HFFc6 (cell line): ENCODE data around the gene DPP6. TPM values are rescaled to one million over a fixed set of nuclear protein-coding genes. Genes with fewer than 3 reads are reported as not detected.

Experiments
- DNase-seq: peaks from one replicate; pipeline ENCODE4 v3.0.0-alpha.2; 2018
- H3K27ac Mint-ChIP-seq: 2 replicates; pipeline ENCODE4 v1.8.0; 2020; ENCODE audit warnings: mild to moderate bottlenecking, mixed read lengths
- H3K27me3 Mint-ChIP-seq: 2 replicates; pipeline ENCODE4 v1.8.0; 2021; ENCODE audit warnings: mild to moderate bottlenecking, moderate library complexity, mixed read lengths; ENCODE audit not compliant: insufficient read depth
- H3K36me3 Mint-ChIP-seq: 2 replicates; pipeline ENCODE4 v1.8.0; 2021; ENCODE audit warnings: low read depth, mixed read lengths
- H3K4me1 Mint-ChIP-seq: 2 replicates; pipeline ENCODE4 v1.8.0; 2020; ENCODE audit warnings: low read depth, mixed read lengths
- H3K4me3 Mint-ChIP-seq: 2 replicates; pipeline ENCODE4 v1.8.0; 2020; ENCODE audit warnings: mild to moderate bottlenecking, moderate library complexity, mixed read lengths
- H3K9me3 Mint-ChIP-seq: 2 replicates; pipeline ENCODE4 v1.8.0; 2020; ENCODE audit warnings: mild to moderate bottlenecking, mixed read lengths
- CTCF ChIP-seq: fragments of 200-600 bp; sonication (generic); IDR thresholded peaks from 2 replicates; pipeline ENCODE4 v1.5.0; 2021; ENCODE audit warnings: antibody characterized with exemption, mild to moderate bottlenecking
- total RNA-seq, 6 experiments: library from RNA; stranded (reverse); fragmentation: NEBNext Ultra II Directional; extraction: Animal tissue kit (Norgen Biotek cat#: 25700); gene quantifications; 2 replicates in 1 of 6; 3 replicates in 5 of 6; pipeline ENCODE4 v1.2.3, GENCODE V29; 2021

DPP6 gene
- total RNA-seq, 6 experiments from 2014 or later: not detected

- Mint-ChIP-seq H3K4me1 (no peaks in the 10 kb centered on the region), H3K9me3 (peaks cover 61% of the 10 kb centered on the region), H3K4me3 (no peak overlapping the region), H3K36me3 (no peaks in the 10 kb centered on the region), H3K27ac (no peak overlapping the region), H3K27me3 (no peaks in the 10 kb centered on the region; the same call in 1 of the 2 replicates)
- TF ChIP-seq CTCF: no peak
- no peak for DNase-seq
Measured at GRCh38 chr7:154686305-154686704, 634.1 kb downstream of the DPP6 start.

- Mint-ChIP-seq H3K4me3 (no peak overlapping the region), H3K36me3 (no peaks in the 10 kb centered on the region), H3K9me3 (peaks cover 56% of the 10 kb centered on the region), H3K27ac (no peak overlapping the region), H3K27me3 (no peaks in the 10 kb centered on the region; the same call in 1 of the 2 replicates), H3K4me1 (no peaks in the 10 kb centered on the region)
- no peak for TF ChIP-seq CTCF
- no peak for DNase-seq
Measured at GRCh38 chr7:154688952-154689351, 636.8 kb downstream of the DPP6 start.

GRCh38 chr7:154690411-154690810, 638.2 kb downstream of the DPP6 start:
- TF ChIP-seq CTCF: no peak
- H3K9me3 Mint-ChIP-seq: peaks cover 53% of the 10 kb centered on the region
- H3K36me3 Mint-ChIP-seq: peaks cover 4% of the 10 kb centered on the region
- no peak for DNase-seq
- no peaks in the 10 kb centered on the region for H3K4me1 Mint-ChIP-seq
- H3K27me3 Mint-ChIP-seq: no peaks in the 10 kb centered on the region
- no peak overlapping the region for H3K27ac Mint-ChIP-seq
- H3K4me3 Mint-ChIP-seq: no peak overlapping the region

GRCh38 chr7:154693661-154694060, 641.5 kb downstream of the DPP6 start:
- peaks cover 52% of the 10 kb centered on the region for H3K9me3 Mint-ChIP-seq
- TF ChIP-seq CTCF: no peak
- H3K4me1 Mint-ChIP-seq: no peaks in the 10 kb centered on the region

GRCh38 chr7:154695836-154696235, 643.6 kb downstream of the DPP6 start:
- DNase-seq: no peak
- Mint-ChIP-seq H3K4me1 (no peaks in the 10 kb centered on the region), H3K4me3 (no peak overlapping the region), H3K27me3 (no peaks in the 10 kb centered on the region), H3K36me3 (peaks cover 6% of the 10 kb centered on the region), H3K27ac (no peak overlapping the region), H3K9me3 (peaks cover 58% of the 10 kb centered on the region)
- TF ChIP-seq CTCF: no peak

More at GRCh38 chr7:154693661-154694060, 641.5 kb downstream of the DPP6 start:
- Mint-ChIP-seq H3K4me3 (no peak overlapping the region), H3K36me3 (peaks cover 6% of the 10 kb centered on the region), H3K27ac (no peak overlapping the region), H3K27me3 (no peaks in the 10 kb centered on the region)
- no peak for DNase-seq

GRCh38 chr7:154696556-154696955, 644.4 kb downstream of the DPP6 start:
- Mint-ChIP-seq H3K4me3 (no peak overlapping the region), H3K27ac (no peak overlapping the region), H3K36me3 (peaks cover 6% of the 10 kb centered on the region), H3K4me1 (no peaks in the 10 kb centered on the region), H3K27me3 (no peaks in the 10 kb centered on the region), H3K9me3 (peaks cover 65% of the 10 kb centered on the region)
- TF ChIP-seq CTCF: no peak
- no peak for DNase-seq
